HL-60/S4 (cell line): ENCODE measurements around the gene THBS4.

ENCODE experiments used
- in situ Hi-C: fragments of 300-500 bp; cut with MboI; formaldehyde crosslinking; loops from 2 replicates; pipeline ENCODE4 v1.14.3; 2022; ENCODE audit warnings: low sequenced_read_pairs

Gene THBS4

DNA sequence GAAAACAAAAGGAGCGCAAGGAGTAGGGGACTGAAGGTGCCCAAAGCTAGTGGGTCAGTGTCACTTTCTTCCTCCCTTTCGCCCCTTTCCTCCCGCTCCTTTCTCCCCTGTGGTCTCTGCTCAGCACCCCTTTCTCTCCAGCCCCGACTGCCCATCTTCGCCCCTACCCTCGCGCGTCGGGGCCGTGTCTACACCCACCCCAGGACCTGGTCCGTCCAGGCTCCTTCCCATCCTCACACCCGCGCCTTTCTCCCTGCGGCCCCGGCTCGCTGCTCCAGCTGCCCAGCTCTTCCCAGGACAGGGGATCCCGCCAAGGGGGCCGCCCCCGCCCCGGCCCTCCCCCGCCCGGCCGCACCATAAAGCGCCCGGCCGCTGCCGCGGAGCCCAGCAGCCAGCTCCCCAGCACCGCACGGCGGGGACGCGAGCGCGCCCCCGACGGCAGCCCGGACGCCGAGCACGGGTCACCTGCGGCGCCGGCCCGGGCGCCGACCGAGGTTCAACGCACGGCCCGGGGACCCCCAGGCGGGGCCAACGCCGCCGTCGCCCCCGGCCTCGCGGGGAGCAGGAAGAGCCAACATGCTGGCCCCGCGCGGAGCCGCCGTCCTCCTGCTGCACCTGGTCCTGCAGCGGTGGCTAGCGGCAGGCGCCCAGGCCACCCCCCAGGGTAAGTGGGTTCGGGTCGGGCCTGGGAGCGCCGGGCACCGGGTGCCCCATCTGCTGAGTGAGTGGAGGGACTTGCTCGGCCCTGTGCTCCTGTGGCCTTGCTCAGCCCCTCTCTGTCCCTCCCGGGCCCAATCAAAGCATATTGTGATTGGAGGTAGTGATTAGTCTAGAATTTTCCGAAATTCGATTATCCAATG is at the start of gene THBS4:
Gene THBS4, plus strand, starts transcription at position 387 of the 860 bp plus-strand sequence. Its CDS starts 190 bp downstream, at position 577.
- in situ Hi-C loops = no loop called here

DNA sequence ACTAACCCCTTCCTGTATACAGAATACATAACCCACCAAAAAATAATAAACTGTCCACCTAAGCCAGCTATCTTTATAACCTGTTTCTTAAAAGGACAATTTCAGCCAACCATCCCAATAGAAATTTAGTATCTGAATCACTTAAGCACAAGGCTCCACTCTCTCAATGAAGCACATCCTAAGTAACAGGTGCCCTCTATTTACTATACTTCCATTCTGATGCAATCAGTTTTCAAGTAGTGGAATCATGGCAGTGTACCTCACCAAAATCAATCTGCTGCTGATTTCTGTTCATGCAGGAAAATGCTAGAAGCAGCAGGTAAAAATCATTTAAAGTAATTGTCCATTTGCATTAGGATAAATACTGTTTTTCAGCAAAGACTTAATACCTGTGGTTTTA is 48.9 kb upstream of the THBS4 start:
- in situ Hi-C loops = no loop called here

DNA sequence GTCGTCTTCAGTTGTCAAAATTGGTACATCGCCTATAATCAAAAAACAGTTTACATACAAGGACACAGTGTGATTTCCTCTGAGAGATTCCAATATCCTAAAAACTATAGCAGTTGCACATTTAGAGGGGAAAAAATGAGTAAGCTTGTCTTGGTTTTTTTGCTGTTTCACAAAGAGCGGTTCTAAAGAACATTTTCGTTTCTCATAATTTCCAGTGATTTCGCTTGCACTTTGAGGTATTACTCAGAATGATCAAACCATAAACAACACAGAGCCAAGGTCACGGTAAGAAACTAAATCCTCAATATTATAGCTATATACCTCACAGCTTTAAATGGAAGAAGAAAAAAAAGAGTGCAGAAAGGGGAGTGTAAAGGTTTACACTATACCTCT is 44.9 kb upstream of the THBS4 start:
- in situ Hi-C loops = no loop called here

DNA sequence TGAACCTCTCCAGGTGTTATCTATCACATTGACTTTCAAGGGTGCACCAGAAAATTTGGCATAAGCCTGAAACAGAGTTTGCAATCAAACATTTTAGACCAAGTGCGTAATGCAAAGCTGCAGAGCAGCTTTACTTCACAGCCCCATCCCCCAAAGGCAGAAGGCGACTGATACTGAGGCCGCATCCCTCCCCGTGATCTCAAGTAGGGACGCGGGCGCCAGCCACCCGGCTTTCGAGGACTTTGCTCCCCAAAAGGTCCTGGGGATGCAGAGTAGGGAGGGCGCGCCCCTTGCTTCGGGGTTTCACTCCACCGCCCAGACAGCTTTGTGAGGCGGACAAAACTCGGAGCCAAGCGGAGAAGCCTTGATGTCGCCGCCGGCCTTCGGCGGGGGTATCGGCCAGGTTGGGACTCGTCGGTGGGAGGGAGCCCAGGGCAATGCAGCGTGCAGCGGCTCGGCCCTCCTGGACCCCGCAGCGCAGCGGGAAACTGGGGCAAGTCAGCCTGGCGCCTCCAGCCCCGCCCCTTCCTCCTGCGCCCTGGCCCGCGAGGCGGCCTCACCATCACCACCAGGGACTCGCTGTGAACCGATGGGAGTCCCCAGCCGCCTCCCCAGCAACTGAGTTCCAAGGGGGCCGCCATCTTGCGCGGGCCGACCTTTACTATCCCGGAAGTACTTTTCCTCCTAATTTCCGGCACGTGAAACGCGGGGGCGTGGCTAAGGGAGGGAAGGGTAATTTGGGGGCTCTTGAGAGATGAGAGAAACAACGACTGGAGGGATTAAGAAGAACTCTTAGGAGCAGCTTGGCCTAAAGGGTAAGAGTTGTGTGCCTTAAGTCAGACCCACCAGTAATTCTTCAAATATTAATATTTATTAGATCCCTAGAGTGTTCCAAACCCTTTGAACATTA is 44.3 kb upstream of the THBS4 start, which contains the start of gene MTX3:
Gene MTX3, minus strand, starts transcription at position 665 of the 910 bp plus-strand sequence. Its CDS starts 24 bp downstream, at position 641.
- in situ Hi-C loops = no loop called here

DNA sequence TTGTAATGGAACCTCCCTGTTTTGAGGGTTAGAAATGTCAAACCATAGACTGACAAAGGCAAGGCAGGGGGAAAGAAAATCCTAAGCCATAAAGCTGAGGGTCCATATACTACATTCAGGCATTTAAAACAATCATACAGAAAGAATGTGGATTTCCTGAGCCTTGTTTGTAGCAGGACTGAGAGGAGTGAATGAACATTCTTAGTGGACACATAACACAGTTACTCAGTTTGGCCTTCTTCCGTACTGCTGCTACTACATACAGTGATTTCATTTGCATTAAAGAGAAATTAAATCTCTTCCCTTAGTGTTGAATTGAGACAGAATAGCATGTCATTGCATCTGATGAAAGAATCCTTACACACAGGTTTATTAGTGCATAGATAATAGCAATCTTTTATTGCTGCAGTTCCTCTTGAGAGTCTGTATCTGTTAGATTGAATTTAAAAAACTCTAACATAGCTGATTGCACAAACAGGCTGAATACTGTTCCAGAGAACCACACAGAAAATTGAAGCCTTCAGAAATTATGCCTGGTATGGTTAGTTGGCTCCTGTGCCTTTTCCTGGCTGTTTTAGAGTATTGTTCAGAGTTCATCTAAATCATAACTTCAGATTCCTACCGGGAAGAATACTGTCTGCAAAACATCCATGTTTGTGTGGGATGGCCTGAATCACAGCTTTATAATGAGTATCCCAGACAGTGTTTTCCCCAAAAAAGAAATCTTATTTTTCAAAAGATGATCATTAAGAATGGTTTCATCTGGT is 42.1 kb upstream of the THBS4 start:
- in situ Hi-C loops = no loop called here

DNA sequence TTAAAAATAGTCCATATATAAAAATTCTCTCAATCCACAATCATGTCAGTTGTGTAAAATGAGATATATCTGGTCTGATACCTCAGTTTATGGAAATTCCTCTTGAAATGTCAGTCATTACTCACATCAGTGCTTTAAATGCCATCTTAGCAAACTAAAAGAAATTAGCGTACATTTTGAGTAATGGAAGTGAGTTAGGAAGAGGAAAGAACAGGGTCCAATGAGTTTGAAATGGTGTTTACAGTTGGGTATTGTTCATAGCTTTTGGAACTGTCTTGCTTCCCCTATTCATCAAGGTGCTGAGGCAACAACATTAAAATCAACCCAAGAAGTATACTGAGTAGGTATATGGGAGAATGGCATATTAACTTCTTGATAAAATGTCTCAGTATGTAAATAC is 35.4 kb upstream of the THBS4 start:
- in situ Hi-C loops = no loop called here

DNA sequence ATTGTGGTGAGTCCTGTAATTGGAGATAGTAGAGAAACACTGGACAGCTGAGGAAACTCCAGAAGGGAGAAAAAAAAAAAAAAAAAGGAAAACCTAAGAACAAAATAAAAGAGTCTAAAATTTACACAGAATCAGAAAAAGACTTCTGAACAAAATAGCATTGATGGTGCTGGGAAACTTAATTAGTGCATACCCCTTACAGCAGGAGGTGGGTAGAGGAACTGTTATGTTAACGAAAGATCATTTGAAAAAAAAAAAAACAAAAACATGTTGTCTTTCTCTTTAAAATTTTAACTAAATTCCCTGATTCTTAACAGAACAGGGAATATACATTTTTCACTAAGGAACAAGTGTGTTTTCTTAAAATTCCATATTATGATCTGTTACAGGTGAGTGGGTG is 32.5 kb upstream of the THBS4 start:
- in situ Hi-C loops = no loop called here

DNA sequence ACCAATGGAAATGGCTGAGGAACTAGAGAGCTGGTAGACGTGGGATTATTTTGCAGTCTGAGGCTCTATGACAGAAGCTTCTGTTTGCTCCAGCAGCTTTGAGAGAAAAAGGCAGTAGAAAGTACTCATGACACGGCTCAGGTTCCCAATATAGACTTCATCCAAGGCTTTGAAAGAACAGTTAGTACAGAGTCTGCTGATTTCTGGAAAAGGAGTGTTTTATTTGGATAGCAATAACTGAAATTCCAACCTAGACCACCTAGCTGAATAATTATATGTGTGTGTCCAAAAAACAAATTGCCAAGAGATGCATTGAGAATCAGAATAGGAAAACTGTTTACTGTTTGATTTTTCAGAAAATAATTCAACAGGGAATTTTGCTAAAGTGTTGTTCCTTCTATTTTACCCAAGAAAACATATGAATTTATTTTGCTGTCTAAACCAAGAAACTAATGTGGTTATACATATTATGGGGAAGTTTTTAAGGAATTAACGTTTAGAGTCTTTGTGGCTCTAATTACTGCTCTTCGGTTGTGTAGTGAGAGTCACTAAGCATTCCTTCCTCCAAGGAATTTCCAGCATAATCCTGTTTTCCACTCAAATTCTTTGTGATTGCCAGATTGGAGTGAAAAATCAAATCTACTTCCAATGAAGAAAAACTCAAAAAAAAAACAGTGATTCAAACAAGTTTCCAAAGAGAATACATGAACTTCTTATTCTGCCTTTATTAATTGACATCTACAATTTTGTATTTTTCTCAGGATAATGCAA is 26.0 kb upstream of the THBS4 start:
- in situ Hi-C loops = no loop called here

DNA sequence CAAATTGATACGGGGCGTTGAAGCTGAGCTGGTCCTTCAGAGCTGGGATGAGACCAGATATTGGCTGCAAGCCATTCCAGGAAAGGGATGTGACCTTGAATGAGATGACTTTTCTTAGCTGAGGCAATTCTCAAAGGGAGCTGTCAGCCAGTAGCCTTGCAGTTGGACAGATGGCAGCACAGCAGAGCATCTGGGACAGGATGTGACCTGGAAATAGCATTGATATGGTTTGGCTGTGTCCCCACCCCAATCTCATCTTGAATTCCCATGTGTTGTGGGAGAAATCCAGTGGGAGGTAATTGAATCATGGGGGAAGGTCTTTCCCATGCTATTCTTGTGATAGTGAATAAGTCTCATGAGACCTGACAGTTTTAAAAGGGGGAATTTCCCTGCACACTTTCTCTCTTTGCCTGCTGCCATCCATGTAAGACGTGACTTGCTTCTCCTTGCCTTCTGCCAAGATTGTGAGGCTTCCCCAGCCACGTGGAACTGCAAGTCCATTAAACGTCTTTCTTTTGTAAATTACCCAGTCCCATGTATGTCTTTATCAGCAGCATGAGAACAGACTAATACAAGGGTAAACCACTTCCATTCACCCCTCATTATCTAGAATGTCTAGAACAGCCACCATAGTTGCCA is 24.3 kb upstream of the THBS4 start:
- in situ Hi-C loops = no loop called here

DNA sequence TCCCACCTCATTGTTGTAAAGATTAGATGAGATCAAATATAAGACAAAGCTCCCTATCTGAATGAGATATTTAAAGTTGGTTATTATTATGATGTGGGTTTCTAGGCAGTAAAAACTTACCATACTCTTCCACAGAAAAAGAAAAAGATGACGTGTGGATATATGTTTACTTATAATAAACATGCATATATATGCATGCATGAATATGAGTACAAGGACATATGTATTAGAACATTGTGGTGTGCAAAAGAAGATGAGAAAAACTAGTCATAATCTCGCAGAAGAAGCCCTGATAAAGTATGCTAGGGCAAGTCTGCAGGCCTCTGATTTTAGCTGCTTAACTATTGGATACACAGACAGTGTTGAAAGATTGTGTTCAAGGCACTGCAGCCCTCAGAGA is 10.1 kb upstream of the THBS4 start:
- in situ Hi-C loops = no loop called here

DNA sequence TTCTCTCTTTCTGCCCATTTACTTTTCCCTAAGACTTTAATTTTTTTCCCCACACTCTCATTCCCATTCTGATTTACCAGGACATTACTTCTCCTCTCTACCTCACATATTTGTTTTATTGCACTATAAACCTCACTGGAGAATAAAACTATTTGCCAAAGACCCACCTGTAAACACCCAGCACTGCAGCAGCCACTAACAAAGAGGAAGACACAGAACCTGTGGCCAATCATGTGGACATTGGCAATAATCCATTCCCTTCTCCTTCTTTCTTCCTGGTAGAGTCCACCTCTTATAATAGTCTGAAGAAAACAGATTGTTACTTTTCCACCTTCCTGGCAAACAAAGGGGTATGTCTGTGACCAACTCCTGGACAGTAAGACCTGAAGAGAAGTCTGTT is 8.3 kb upstream of the THBS4 start:
- in situ Hi-C loops = no loop called here

DNA sequence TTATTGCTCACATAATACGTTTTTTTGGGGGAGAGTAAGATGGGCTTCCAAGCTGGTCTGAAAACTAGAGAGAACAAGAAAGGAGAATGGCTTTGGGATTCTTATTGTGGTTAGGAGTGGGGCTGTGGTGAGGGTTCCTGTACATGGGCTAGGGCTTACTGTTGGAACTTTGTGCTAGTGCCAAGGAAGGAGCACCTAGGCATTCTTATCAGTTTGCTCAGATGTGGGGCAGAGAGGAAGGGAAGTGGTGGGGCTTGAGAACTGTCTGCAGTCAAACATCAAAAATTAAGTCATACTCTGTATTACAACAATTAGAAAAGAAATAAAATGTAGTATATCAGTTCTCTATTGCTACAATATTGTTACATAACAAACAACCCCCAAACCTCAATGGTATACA is 4.0 kb upstream of the THBS4 start:
- in situ Hi-C loops = no loop called here

DNA sequence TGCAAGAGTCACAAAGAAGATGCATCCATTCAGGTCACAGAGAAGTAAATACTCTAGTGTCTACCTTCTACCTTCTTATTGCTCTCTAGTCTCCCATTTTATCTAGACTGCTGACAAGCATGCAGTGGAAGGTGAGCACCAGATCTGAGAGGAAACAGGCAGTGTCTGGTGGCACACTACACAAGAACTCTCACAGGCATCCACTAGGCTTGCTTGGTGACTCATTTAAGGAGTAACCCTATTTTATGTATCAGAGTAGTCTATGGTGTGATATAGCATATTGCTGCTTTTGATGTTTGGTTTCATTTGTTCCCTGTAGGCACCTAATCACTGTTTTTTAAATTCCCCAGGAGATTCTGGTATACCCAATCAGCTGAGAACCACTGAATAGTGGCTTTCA is 1.6 kb upstream of the THBS4 start:
- in situ Hi-C loops = no loop called here

DNA sequence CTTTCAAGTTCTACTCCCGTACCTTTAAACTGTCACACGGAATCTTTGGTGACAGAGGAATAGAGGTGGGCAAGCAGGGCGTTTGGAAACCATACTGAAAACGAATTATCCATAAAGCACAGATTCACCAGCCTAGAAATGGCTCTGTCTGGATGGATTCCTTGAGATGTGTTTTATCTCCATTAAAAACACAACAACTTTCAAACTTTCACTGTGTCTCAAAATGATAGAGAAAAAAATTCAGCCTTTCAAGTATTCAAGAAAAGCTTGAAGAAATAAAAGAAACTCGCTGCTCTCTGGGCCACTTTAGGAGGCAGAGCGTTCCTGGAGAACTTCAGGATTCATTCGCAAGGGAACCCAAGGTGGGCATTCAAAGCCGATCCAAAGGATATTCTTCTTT is 589 bp upstream of the THBS4 start:
- in situ Hi-C loops = no loop called here

DNA sequence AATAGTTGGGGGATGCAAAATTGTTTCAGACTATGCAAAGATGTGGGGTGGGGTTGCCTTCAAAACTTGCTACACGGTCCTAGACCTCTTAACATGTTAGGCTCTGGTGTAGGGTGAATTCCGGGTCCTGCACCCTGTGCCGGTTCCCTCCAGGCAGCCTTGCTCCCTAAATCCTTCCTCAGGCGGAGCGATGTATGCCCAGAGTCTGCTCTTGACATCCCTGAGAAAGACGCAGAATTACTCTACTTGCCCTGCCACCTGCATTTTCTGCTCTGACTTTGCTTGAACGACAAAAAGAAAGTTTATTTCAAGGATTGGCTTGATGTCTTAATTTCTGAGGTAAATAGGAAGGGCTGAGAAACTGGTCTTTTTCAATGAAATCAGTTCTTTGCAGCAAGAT is 691 bp downstream of the THBS4 start:
- in situ Hi-C loops = no loop called here

DNA sequence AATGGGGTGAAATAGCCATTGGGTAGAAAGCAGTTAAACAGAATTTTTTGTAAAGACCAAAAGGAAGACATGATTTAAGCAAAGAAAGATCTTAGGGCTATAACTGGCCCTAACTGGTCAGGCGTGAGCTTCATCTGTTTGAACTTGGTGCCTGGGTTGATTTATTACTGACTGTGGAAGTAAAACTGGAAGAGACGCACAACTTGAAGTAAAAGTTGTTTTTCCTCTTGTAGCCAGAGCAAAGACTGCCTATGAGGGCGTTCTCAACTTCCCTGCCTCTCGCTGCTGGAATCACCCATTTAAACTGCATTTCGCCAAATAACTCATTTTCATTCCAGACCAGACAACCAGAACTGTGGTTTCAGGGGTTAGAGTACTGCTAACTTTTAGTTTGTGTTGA is 1.5 kb downstream of the THBS4 start:
- in situ Hi-C loops = no loop called here

DNA sequence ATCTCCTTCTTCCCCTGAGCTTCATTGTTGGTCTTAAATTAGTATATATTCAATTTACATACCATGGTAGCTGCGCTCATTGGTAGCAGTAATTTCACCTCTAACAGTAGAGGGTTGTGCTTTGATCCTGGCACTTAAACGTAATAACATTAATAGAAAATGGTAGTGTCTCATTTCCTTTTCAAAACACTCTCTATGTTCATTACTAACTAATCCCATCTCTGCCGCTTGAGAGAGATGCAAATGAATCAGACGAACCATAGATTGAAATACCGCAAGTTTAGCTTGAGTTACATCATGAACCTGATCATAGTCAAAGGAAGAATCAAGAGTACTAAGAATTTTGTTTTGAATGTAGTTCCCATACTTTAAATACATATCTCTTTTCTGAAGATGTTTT is 2.2 kb downstream of the THBS4 start:
- in situ Hi-C loops = no loop called here

DNA sequence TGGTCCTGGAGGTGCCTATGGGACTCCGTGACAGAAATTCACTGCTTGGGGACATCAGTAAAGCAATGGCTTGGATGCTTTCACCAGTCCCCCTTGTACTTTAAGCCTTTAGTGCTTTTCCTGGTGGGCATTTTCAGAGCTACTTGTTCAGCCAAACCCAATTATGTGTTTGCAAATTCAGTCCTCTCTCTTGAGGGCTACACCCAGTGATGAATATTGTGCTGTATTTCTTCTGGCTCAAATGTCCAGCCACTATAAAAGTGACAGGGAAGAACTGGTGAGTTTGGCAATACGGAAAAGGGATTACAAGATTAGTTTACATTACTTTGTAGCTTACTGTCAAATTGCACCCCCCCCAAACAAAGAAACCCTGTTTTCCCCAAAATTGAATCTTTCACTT is 4.5 kb downstream of the THBS4 start:
- in situ Hi-C loops = no loop called here

DNA sequence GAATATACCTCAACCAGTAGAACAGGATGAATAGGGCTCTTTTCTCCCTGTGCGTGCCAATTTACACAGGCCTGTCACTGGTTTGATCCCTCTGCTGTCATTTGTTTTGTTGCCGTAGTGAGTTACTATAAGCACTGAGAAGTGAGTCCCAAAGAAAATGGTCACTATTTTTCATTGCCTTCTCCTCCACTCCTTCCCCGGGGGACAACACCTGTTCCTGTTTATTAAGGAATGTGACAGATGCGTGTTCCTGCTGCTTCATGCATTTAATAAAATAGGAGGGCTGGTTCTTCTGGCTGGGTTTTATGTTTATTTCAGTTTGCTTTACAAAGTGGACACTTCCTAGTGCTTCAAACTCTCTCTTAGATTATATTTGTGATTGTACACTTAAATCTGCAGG is 6.4 kb downstream of the THBS4 start:
- in situ Hi-C loops = no loop called here

DNA sequence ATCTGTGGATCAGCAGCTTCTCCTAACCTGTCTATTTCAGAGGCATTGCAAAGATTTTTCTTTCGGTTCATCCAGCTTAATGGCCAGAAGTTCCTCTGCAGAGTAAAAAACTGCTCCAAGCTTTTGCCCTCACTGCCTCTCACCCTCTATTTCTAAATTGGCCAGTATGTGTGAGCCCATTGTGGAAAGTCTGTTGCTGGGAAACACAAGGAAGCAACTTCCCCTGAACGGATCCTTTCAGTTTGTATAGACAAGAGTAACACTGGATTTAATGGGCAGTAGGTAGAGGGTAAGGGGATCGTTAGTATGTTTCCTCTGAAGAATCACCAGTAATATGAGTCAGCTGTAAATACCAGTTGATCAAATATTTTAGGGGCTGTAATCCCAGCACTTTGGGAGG is 7.2 kb downstream of the THBS4 start:
- in situ Hi-C loops = no loop called here
